ENCODE measurements around the gene LRRC3B. TPM values are rescaled to one million over a fixed set of nuclear protein-coding genes. Genes with fewer than 3 reads are reported as not detected.

Gene LRRC3B
- total RNA-seq, 2 experiments from 2014 or later, result not detected

DNA sequence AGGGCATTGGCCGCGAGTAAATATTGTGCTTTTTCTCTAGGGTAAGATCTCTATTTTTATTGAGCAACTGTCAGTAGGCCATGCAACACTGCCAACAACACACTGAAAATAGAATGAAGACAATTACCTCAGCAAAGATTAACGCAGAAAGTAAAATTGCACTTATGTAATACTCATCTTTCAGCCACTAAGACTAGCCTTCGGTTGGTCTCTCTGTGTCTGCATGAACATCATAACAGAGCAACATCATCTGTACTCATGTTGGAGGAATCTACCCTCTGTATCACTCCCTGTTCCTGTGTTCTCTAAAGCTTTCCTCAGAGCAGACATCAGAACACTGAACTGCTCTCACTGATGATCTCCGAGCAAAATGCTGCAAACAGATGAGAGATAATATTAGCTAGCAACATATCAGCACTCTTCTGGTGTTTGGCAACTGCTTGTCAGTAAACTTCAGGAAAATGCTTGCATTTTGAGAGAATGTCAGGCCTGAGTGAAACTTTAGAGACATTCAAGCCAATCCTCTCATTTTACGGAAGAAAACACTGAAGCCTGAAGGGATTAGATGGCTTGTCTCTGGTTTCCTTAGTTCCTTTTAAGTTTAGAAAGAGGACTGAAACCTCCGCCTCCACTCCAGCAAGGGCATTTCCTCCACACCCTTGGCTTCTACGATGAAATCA is 8.4 kb upstream of the LRRC3B start:
- no peaks in the 10 kb centered on the region for H3K36me3 Mint-ChIP-seq (ENCODE audit: low read depth)
- DNase-seq, result no peak
- ATAC-seq, result no peak
- CTCF ChIA-PET, result no interaction called here
- no peaks in the 10 kb centered on the region for H3K4me1 Mint-ChIP-seq
- H3K9me3 Mint-ChIP-seq (ENCODE audit: low read depth), result no peaks in the 10 kb centered on the region
- H3K4me3 Mint-ChIP-seq, result no peak overlapping the region
- intact Hi-C loops (cut with DNase I, micrococcal nuclease), result no loop called here
- H3K27ac Mint-ChIP-seq, result no peak overlapping the region
- POLR2A ChIA-PET, result no interaction called here
- no peaks in the 10 kb centered on the region for H3K27me3 Mint-ChIP-seq

DNA sequence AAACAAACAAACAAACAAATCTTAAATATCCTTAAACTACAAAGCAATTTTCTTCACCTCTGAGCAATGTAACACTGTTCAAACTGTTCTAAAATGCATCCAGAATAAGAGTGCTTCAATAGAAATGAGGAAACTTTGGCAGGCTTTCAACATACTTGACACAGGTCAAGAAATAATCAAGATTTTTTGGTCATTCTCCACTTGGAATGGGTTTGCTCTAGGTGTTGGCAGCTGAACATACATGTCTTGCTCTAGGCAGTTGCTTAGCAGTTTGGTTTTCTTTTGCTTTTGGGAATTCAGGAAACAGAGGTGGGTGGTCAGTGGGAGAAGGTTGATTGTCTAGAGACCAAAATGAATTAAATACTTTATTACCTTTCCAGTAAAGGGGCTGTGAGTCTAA is 1.4 kb upstream of the LRRC3B start:
- Mint-ChIP-seq H3K27me3 (peaks cover 36% of the 10 kb centered on the region), H3K36me3 (ENCODE audit: low read depth) (no peaks in the 10 kb centered on the region), H3K9me3 (ENCODE audit: low read depth) (no peaks in the 10 kb centered on the region), H3K4me3 (no peak overlapping the region), H3K4me1 (no peaks in the 10 kb centered on the region), H3K27ac (no peak overlapping the region)
- POLR2A ChIA-PET, result no interaction called here
- DNase-seq (no peak), ATAC-seq (no peak)
- CTCF ChIA-PET, result no interaction called here
- intact Hi-C loops (cut with DNase I, micrococcal nuclease), result no loop called here

DNA sequence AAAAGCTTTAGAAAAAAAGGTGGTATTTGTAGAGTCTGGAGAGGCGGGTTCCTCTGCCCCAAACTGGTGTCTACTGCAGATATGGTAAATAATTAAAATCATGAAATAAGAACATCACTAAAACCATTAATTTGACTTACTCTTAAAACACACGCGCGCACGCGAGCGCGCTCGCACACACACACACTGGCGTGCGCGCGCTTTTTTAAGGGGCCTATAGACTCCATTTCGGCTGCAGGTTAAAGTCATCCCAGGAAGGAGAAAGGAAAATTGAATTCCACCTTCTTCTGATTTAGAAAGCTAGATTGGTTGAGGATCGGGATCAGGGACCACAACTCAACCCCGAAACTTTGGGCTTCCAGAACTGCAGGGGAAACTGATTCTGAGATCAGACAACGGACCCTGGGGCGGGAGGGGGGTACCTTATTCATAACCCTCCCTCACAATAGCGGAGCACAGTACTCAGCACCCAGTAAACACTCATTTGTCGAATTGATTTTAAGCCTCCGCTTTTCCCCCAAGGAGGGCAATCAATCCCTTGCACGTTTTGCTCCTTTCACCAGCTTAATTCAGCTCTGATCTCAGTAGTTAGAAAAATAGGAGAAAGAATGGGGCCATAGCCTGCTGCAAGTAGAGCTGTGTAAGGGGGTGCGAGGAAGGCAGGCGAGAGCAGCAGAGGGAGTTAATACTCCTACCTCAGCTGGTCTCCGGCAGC is 509 bp upstream of the LRRC3B start:
- no peaks in the 10 kb centered on the region for H3K9me3 Mint-ChIP-seq (ENCODE audit: low read depth)
- no peaks in the 10 kb centered on the region for H3K36me3 Mint-ChIP-seq (ENCODE audit: low read depth)
- H3K4me3 Mint-ChIP-seq, result no peak overlapping the region
- no peak for ATAC-seq
- no peak overlapping the region for H3K27ac Mint-ChIP-seq
- no peak for DNase-seq
- POLR2A ChIA-PET, result no interaction called here
- intact Hi-C loops (cut with DNase I, micrococcal nuclease), result no loop called here
- peaks cover 36% of the 10 kb centered on the region for H3K27me3 Mint-ChIP-seq
- H3K4me1 Mint-ChIP-seq, result no peaks in the 10 kb centered on the region
- CTCF ChIA-PET, result no interaction called here

DNA sequence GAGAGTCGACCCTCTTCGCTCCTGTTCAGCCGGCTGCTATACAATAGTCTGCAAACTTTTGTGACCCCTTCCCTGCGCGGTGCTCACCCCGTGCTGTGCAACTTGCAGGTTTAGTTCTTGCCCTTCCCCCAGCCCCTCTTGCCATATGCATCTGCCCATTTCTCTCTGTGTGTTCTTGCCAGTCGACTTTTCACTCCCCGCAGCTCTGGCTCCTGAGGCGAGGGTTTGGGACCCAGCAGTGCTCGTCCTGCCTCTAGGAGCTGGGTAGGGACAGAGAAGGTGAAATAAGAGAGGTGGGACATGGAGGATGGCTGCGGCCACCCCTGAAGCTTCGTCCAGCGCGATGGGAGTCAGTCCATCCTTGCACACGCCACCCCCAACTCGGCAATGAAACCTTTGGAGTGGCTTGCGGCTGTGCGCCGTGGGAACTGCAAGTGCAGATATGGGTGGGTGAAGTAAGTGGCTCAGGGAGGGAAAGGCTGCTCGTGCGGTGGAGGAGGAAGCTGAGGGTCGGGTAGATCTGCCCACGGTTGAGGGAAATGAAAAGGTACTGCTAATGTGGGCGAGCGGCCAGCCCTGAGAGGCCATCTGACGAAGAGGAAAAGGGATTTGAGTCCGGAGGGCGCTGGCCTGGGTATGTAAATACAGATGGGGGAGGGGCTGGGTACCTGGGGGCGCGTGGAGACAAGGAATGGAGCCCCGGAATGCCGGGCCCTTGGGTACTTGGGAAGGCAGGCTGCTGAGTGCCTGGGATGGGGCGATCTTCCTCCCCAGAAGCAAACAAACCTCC is 1.0 kb downstream of the LRRC3B start:
- ATAC-seq, result no peak
- CTCF ChIA-PET, result interaction anchor here (0.7 kb wide), 1 partner anchor 18 kb away, joined by 4 read pairs; no protein-coding TSS in a partner anchor
- Mint-ChIP-seq H3K27ac (no peak overlapping the region), H3K4me3 (no peak overlapping the region), H3K27me3 (peaks cover 39% of the 10 kb centered on the region), H3K36me3 (ENCODE audit: low read depth) (no peaks in the 10 kb centered on the region), H3K9me3 (ENCODE audit: low read depth) (no peaks in the 10 kb centered on the region), H3K4me1 (no peaks in the 10 kb centered on the region)
- no peak for DNase-seq
- POLR2A ChIA-PET, result no interaction called here
- intact Hi-C loops (cut with DNase I, micrococcal nuclease), result no loop called here

DNA sequence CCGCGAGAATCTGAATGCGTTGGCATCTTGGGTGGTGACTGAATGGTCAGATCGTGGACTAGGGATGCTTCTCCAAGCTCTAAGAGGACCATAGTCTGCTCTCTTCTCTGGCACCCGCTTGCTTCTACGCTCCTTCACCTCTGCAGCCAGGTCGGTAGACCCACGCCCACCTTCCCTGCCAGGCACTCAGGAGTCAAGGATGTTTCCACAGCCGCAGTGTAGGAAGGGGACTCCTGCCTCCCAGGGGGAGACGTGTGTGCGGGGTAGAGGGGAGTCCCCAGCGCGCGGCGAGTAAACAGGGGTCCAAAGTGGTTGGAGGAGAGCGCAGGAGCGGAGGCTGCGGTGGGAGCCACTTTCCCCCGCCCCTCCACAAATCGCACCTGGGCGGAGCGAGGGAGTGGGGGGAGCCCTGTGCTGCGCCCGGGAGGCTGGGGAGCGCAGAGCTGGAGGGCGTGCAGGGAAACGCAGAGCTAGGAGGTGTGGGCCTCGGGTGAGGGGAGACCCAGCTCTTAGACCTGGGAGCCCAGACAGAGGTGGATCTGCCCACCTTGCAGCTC is 1.7 kb downstream of the LRRC3B start:
- intact Hi-C loops (cut with DNase I, micrococcal nuclease), result no loop called here
- Mint-ChIP-seq H3K4me1 (no peaks in the 10 kb centered on the region), H3K9me3 (ENCODE audit: low read depth) (no peaks in the 10 kb centered on the region), H3K4me3 (no peak overlapping the region), H3K27me3 (peaks cover 39% of the 10 kb centered on the region), H3K36me3 (ENCODE audit: low read depth) (no peaks in the 10 kb centered on the region), H3K27ac (no peak overlapping the region)
- ChIA-PET POLR2A (no interaction called here), CTCF (interaction anchor here (0.7 kb wide), 1 partner anchor 17 kb away, joined by 4 read pairs; no protein-coding TSS in a partner anchor)
- DNase-seq, result no peak
- no peak for ATAC-seq

DNA sequence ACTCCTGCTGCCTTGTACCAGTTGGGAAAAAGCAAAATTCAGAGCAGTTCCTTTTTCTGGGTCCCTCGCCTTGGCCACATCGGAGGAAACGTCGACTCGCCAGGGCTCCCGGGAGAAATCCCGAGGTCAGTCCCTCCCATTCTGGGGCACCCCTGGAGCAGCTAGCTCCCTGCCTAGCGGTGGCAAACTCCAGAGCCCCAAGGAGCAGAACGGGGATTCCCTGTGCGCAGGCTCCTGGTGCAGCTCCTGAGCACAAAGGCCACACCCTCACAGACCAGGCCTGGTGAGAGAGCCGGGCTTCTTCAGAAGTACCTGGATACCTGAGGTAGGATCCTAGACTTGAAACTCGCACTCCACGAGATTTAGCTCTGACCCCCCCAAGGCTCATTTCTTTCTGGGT is 2.6 kb downstream of the LRRC3B start:
- Mint-ChIP-seq H3K4me3 (no peak overlapping the region), H3K36me3 (ENCODE audit: low read depth) (no peaks in the 10 kb centered on the region), H3K4me1 (no peaks in the 10 kb centered on the region), H3K27me3 (peaks cover 39% of the 10 kb centered on the region), H3K27ac (no peak overlapping the region), H3K9me3 (ENCODE audit: low read depth) (peaks cover 2% of the 10 kb centered on the region)
- POLR2A ChIA-PET, result no interaction called here
- CTCF ChIA-PET, result no interaction called here
- intact Hi-C loops (cut with DNase I, micrococcal nuclease), result no loop called here
- no peak for ATAC-seq
- DNase-seq, result no peak

DNA sequence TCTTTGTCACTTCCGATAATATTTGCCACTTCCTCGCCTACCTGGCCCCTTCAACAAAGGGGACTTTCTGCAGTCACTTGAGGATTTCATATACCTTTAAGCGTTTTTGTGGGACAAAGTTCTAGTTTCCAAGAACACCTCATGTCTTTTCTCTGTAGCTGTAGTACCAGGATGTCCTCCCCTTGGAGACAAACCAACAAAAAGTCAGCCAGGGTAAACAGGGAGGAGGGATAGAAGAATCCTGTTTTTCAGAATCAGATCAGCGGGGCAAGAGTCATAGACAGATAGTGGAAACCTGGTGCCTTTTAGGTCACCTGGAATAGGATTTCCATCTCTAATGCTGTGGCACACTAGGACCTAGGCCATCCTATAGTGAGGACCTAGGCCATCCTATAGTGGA is 4.5 kb downstream of the LRRC3B start:
- Mint-ChIP-seq H3K4me3 (no peak overlapping the region), H3K27me3 (peaks cover 26% of the 10 kb centered on the region), H3K36me3 (ENCODE audit: low read depth) (no peaks in the 10 kb centered on the region), H3K9me3 (ENCODE audit: low read depth) (peaks cover 5% of the 10 kb centered on the region), H3K4me1 (no peaks in the 10 kb centered on the region), H3K27ac (no peak overlapping the region)
- intact Hi-C loops (cut with DNase I, micrococcal nuclease), result no loop called here
- DNase-seq, result no peak
- no peak for ATAC-seq
- ChIA-PET POLR2A (no interaction called here), CTCF (interaction anchor here (0.7 kb wide), 1 partner anchor 20 kb away, joined by 3 read pairs; no protein-coding TSS in a partner anchor)

DNA sequence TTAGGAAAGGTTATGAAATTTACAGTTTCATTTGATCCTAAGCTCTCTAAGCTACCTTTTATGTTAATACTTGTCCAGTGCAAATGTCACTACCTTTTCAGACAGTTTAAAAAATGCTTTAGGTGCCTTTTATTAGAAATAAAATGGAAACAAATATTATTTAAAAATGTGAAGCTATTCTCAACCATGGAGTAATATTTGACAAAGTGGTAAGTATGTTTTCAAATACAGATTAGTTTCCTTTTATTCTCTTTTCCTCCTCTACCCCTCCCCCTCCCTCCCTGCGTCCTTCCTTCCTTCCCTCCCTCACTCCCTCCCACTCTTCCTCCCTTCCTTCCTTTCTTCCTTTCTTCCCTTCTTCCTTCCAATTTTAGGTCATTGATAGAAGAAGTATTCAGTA is 6.3 kb downstream of the LRRC3B start:
- Mint-ChIP-seq H3K9me3 (ENCODE audit: low read depth) (peaks cover 5% of the 10 kb centered on the region), H3K4me1 (no peaks in the 10 kb centered on the region), H3K4me3 (no peak overlapping the region), H3K27me3 (peaks cover 11% of the 10 kb centered on the region), H3K36me3 (ENCODE audit: low read depth) (no peaks in the 10 kb centered on the region), H3K27ac (no peak overlapping the region)
- CTCF ChIA-PET, result no interaction called here
- no peak for DNase-seq
- no peak for ATAC-seq
- intact Hi-C loops (cut with DNase I, micrococcal nuclease), result no loop called here
- POLR2A ChIA-PET, result no interaction called here

DNA sequence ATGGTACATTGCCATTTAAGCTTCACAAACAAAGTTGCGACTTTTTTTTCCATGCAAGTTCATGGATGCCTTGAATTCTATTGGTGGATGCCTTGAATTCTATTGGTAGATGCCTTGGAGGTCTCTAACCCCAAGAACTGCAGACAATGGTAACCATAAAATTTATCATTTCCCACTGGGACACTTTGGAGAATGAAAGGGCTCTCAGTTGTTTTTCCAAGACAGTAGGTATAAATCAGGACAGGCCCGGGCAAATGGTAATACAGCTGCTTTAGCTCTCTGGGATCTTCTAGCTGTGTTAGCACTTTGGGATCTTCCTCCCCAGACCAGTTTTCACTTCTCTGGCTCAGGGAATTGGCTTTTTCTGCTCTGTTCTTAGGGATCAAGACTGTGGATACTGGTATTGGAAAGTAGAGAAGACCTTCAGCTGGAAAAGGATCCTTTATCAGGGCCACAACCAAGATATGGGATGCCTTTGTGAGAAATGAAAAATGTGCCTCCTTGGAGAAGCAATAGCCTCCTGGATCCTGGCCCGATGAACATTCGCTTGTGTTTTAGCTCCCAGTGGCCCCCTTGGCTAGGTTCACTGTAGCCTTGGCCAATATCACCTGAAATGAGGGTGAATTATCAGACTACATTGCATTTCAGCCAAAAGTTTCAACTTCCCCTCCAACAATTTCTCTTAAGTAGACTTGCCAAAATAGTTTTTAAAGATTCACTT is 8.3 kb downstream of the LRRC3B start:
- DNase-seq (no peak), ATAC-seq (no peak)
- no peaks in the 10 kb centered on the region for H3K36me3 Mint-ChIP-seq (ENCODE audit: low read depth)
- H3K9me3 Mint-ChIP-seq (ENCODE audit: low read depth), result peaks cover 5% of the 10 kb centered on the region
- H3K4me3 Mint-ChIP-seq, result no peak overlapping the region
- H3K27ac Mint-ChIP-seq, result no peak overlapping the region
- ChIA-PET POLR2A (no interaction called here), CTCF (no interaction called here)
- no peaks in the 10 kb centered on the region for H3K4me1 Mint-ChIP-seq
- intact Hi-C loops (cut with DNase I, micrococcal nuclease), result no loop called here
- H3K27me3 Mint-ChIP-seq, result peaks cover 2% of the 10 kb centered on the region

DNA sequence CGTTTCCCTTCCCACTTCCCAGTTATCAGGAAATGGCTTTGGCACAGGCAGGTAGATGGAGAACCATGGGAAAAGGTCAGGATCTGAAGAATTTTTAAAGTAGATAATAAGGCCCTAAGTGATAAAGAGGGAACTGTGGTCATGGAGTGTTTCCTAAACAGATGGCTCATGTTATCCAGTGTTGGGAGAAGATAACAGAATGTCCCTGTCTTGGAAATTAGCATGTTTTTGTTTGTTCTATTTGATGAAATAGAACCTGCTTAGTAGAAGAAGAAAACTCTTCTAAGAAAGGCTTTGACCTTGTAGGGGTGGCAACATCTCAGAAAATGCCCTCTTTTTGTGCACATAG is 8.8 kb downstream of the LRRC3B start:
- H3K27ac Mint-ChIP-seq, result no peak overlapping the region
- H3K4me1 Mint-ChIP-seq, result no peaks in the 10 kb centered on the region
- DNase-seq (no peak), ATAC-seq (no peak)
- POLR2A ChIA-PET, result no interaction called here
- no peaks in the 10 kb centered on the region for H3K36me3 Mint-ChIP-seq (ENCODE audit: low read depth)
- no peak overlapping the region for H3K4me3 Mint-ChIP-seq
- peaks cover 5% of the 10 kb centered on the region for H3K9me3 Mint-ChIP-seq (ENCODE audit: low read depth)
- intact Hi-C loops (cut with DNase I, micrococcal nuclease), result no loop called here
- peaks cover 2% of the 10 kb centered on the region for H3K27me3 Mint-ChIP-seq
- CTCF ChIA-PET, result no interaction called here

DNA sequence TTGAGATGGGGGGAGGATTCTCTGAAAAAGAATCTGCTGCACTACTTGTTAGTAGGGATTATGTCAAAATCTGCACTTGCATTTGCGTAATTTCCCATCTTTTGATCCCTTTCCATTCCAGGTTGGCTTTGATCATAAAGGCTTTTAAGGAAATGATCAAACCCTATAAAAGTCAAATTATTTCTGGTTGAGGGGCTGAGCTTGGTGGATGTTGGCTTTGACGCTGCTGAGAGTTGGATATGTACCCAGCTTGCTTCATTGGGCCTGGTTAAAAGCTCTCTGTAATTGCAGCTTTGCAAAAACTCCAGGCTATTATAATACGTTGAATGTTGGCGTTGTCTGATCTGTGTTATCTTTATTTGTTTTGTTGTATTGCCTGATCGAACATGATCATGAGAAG is 12.0 kb downstream of the LRRC3B start:
- Mint-ChIP-seq H3K9me3 (ENCODE audit: low read depth) (peaks cover 4% of the 10 kb centered on the region), H3K27me3 (no peaks in the 10 kb centered on the region), H3K27ac (no peak overlapping the region), H3K4me1 (no peaks in the 10 kb centered on the region), H3K36me3 (ENCODE audit: low read depth) (no peaks in the 10 kb centered on the region), H3K4me3 (no peak overlapping the region)
- CTCF ChIA-PET, result interaction anchor here (0.7 to 1.9 kb wide), 2 partner anchors 21 to 824 kb away, joined by 3 to 4 read pairs; no protein-coding TSS in a partner anchor
- intact Hi-C loops (cut with DNase I, micrococcal nuclease), result no loop called here
- POLR2A ChIA-PET, result no interaction called here
- ATAC-seq (no peak), DNase-seq (no peak)

All from activated CD4-positive, alpha-beta T cell treated with anti-CD3 and anti-CD28 coated beads for 36 hours (primary cell).